ENCODE data around the gene SULF2.

Gene SULF2

GRCh38 chr20:47648943-47649342 lies 136.3 kb downstream of the SULF2 start:
- DNase-seq (ENCODE audit: low spot score), result no peak

GRCh38 chr20:47647994-47648393 lies 137.3 kb downstream of the SULF2 start:
- no peak for DNase-seq (ENCODE audit: low spot score)

GRCh38 chr20:47645632-47646031 lies 139.6 kb downstream of the SULF2 start:
- DNase-seq (ENCODE audit: low spot score), result no peak

- no peak for DNase-seq (ENCODE audit: low spot score)
Observed at GRCh38 chr20:47642624-47643023, 142.7 kb downstream of the SULF2 start.

- DNase-seq (ENCODE audit: low spot score), result no peak
Observed at GRCh38 chr20:47642118-47642517, 143.2 kb downstream of the SULF2 start.

- no peak for DNase-seq (ENCODE audit: low spot score)
Observed at GRCh38 chr20:47638851-47639250, 146.4 kb downstream of the SULF2 start.

- no peak for DNase-seq (ENCODE audit: low spot score)
Observed at GRCh38 chr20:47635256-47635655, 150.0 kb downstream of the SULF2 start.

GRCh38 chr20:47631078-47631477 lies 154.2 kb downstream of the SULF2 start:
- DNase-seq (ENCODE audit: low spot score), result no peak

- DNase-seq (ENCODE audit: low spot score), result no peak
Observed at GRCh38 chr20:47629907-47630306, 155.4 kb downstream of the SULF2 start.

GRCh38 chr20:47627540-47627939 lies 157.7 kb downstream of the SULF2 start:
- DNase-seq (ENCODE audit: low spot score), result no peak

GRCh38 chr20:47623206-47623605 lies 162.1 kb downstream of the SULF2 start:
- DNase-seq (ENCODE audit: low spot score), result no peak

- no peak for DNase-seq (ENCODE audit: low spot score)
Observed at GRCh38 chr20:47622118-47622665, 163.1 kb downstream of the SULF2 start.

GRCh38 chr20:47620808-47621805 lies 164.2 kb downstream of the SULF2 start:
- peak; percentile 34 for DNase-seq (ENCODE audit: low spot score)

GRCh38 chr20:47618479-47618878 lies 166.8 kb downstream of the SULF2 start:
- DNase-seq (ENCODE audit: low spot score), result no peak

GRCh38 chr20:47614703-47615309 lies 170.5 kb downstream of the SULF2 start:
- DNase-seq (ENCODE audit: low spot score), result no peak

GRCh38 chr20:47612670-47613069 lies 172.6 kb downstream of the SULF2 start:
- no peak for DNase-seq (ENCODE audit: low spot score)

GRCh38 chr20:47611785-47612184 lies 173.5 kb downstream of the SULF2 start:
- no peak for DNase-seq (ENCODE audit: low spot score)

- no peak for DNase-seq (ENCODE audit: low spot score)
Observed at GRCh38 chr20:47610945-47611250, 174.4 kb downstream of the SULF2 start.

GRCh38 chr20:47610247-47610944 lies 174.9 kb downstream of the SULF2 start:
- DNase-seq (ENCODE audit: low spot score), result peak; percentile 71

- DNase-seq (ENCODE audit: low spot score), result no peak
Observed at GRCh38 chr20:47609001-47609400, 176.3 kb downstream of the SULF2 start.

Data from AG08396 (cell line).